ENCODE measurements around the gene PDE6D. TPM values are rescaled to one million over a fixed set of nuclear protein-coding genes. Genes with fewer than 3 reads are reported as not detected.
A peak's percentile ranks its signal among the peaks of the same experiment; 100 is the strongest.

PDE6D gene
- total RNA-seq = 10 to 100 TPM; 29.1 to 30.5 TPM
- polyA plus RNA-seq = 10 to 100 TPM; 52.2 to 74.0 TPM

DNA sequence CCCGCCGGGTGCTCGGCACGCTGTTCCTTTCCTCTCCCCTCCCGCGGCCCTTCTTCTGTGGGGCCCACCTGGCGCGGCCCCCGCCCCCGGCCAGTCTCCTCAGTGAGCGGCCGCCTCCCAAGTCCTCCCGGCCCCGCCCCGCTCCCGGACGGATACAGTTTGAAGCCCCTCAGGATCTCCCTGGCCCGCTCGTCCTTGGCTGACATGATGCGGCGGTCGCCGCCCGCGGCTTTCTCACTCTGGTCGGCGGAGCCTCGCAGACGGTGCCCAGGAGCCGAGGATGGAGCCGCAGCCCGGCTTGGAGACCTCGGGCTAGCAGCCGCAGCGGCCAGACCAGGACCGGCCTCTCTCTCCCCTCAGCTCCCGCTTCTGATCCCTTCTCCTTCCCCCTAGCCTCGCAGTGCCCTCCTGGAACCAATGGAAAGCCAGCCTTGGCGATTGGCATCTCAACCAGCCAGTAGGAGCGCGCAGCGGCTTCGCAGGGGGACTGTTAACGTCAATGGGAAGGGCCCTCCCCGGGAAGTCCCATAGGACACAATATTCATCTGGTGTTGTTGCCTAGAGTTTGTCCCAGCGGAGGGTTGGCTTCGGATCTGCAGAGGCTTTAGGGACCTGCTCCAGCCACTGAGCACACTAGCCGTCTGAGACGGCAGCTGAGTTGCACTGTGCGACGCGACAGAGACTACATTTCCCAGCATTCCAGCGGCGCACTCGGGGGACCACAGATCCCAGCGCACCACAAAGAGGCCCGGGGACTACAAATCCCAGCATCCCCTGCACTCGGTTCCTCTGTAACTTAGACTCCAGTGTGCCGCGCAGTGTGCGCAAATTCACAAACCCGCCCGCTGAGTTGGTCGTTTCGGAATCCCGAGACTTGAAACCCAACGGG, at the start of gene PDE6D:
TSS of gene PDE6D (minus strand) at position 374 of the 889 bp plus-strand sequence. CDS start at position 206, 168 bp downstream.
- DNase-seq = peak; percentile 94 to 98 (median 94)
- intact Hi-C loops (cut with micrococcal nuclease) = loop anchor here (1.0 to 10.0 kb wide), 9 partner anchors 74 to 916 kb away; partner anchors contain the start of genes DIS3L2, EIF4E2, GIGYF2 and NCL
- H3K36me3 ChIP-seq (ENCODE audit: insufficient read depth, low read length) = no peaks in the 10 kb centered on the region
- peaks cover 48% of the 10 kb centered on the region for H3K4me1 ChIP-seq (ENCODE audit: insufficient read depth, low read length)
- H3K27me3 Mint-ChIP-seq = no peaks in the 10 kb centered on the region
- peak within 1 kb of the TSS; percentile 91 to 96 for H3K4me3 ChIP-seq (ENCODE audit: low read length in 2 of 2)
- ChIA-PET POLR2A (ENCODE audit: partially characterized antibody) (interaction anchor here (0.6 to 1.5 kb wide), 7 partner anchors 15 to 119 kb away, joined by 3 to 7 read pairs (median 4); partner anchors contain the start of gene PTMA), CTCF (ENCODE audit: partially characterized antibody) (interaction anchor here (1.3 kb wide), 1 partner anchor 68 kb away, joined by 4 read pairs; no protein-coding TSS in a partner anchor)
- H3K27ac Mint-ChIP-seq = peak within 1 kb of the TSS; percentile 96 to 99 (median 97)
- peaks cover 0 to 2% (median 0%) of the 10 kb centered on the region in 8 donors for H3K9me3 Mint-ChIP-seq
- H3K9me3 ChIP-seq (ENCODE audit: control insufficient read depth in 1 of 2, low read length in 2 of 2) = no peaks in the 10 kb centered on the region
- peaks cover 42 to 79% (median 52%) of the 10 kb centered on the region in 4 donors for H3K4me1 Mint-ChIP-seq
- H3K27ac ChIP-seq (ENCODE audit: low read depth, low read length) = peak within 1 kb of the TSS; percentile 91
- H3K36me3 Mint-ChIP-seq = peaks cover 0 to 17% of the 10 kb centered on the region in 2 donors
- peak within 1 kb of the TSS; percentile 97 to 100 (median 98) for H3K4me3 Mint-ChIP-seq
- no peaks in the 10 kb centered on the region for H3K27me3 ChIP-seq (ENCODE audit: insufficient read depth, low read length)

DNA sequence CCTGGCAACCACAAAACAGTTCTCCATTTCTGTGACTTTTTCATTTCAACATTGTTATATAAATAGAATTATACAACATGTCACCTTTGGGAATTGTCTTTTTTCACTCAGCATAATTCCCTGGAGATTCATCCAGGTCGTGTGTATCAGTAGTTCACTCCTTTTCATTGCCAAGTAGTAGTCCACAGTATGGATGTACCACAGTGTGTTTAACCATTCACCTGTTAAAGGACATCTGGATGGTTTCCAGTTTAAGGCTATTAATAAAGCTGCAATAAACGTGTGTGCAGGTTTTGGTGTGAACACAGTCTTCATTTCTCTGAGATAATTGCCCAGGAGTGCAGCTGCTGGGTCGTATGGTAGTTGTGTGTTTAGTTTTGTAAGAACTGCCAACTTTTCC, 40.8 kb upstream of the PDE6D start:
- Histone ChIP-seq H3K27me3 (ENCODE audit: insufficient read depth, low read length) (no peaks in the 10 kb centered on the region), H3K27ac (ENCODE audit: low read depth, low read length) (no peak overlapping the region), H3K9me3 (ENCODE audit: control insufficient read depth in 1 of 2, low read length in 2 of 2) (no peaks in the 10 kb centered on the region), H3K4me1 (ENCODE audit: insufficient read depth, low read length) (no peaks in the 10 kb centered on the region), H3K4me3 (ENCODE audit: low read length in 2 of 2) (no peak overlapping the region), H3K36me3 (ENCODE audit: insufficient read depth, low read length) (no peaks in the 10 kb centered on the region)
- Mint-ChIP-seq H3K27me3 (peaks cover 3 to 4% of the 10 kb centered on the region in 2 donors), H3K4me3 (no peak overlapping the region), H3K27ac (no peak overlapping the region), H3K4me1 (no peaks in the 10 kb centered on the region), H3K36me3 (no peaks in the 10 kb centered on the region), H3K9me3 (peaks cover 0 to 12% (median 0%) of the 10 kb centered on the region in 8 donors)
- no peak for DNase-seq
- CTCF ChIA-PET (ENCODE audit: partially characterized antibody) = no interaction called here
- intact Hi-C loops (cut with micrococcal nuclease) = no loop called here
- POLR2A ChIA-PET (ENCODE audit: partially characterized antibody) = no interaction called here

DNA sequence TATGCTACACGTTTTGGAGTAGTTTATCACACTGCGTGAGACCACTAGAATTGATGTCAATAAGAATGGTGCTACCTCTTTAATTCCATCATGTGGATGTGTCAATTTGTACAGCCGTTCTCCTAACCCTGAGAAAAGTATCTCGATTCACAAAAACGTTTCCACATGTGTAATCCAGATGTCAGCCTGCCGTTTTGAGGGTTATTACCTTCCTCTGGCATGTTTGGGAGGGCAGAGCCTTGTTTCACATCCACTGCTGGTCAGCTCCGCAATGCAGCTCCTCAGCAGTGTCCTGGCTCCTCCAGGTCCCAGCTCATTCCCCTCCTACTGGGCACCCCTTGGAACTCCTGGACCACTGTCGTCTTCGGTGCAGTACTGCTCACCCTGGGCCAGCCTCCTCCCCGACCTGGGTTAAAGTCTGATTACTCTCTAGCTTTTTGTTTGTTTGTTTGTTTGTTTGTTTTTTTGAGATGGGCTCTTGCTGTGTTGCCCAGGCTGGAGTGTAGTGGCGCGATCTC, 39.8 kb upstream of the PDE6D start:
- ChIA-PET POLR2A (ENCODE audit: partially characterized antibody) (no interaction called here), CTCF (ENCODE audit: partially characterized antibody) (interaction anchor here (0.8 kb wide), 1 partner anchor 20 kb away, joined by 3 read pairs; no protein-coding TSS in a partner anchor)
- no peak overlapping the region for H3K4me3 Mint-ChIP-seq
- no peak for DNase-seq
- H3K27ac Mint-ChIP-seq = no peak overlapping the region
- H3K4me1 Mint-ChIP-seq = no peaks in the 10 kb centered on the region
- Histone ChIP-seq H3K4me1 (ENCODE audit: insufficient read depth, low read length) (no peaks in the 10 kb centered on the region), H3K27ac (ENCODE audit: low read depth, low read length) (no peak overlapping the region), H3K4me3 (ENCODE audit: low read length in 2 of 2) (no peak overlapping the region), H3K36me3 (ENCODE audit: insufficient read depth, low read length) (no peaks in the 10 kb centered on the region), H3K27me3 (ENCODE audit: insufficient read depth, low read length) (no peaks in the 10 kb centered on the region), H3K9me3 (ENCODE audit: control insufficient read depth in 1 of 2, low read length in 2 of 2) (no peaks in the 10 kb centered on the region)
- H3K27me3 Mint-ChIP-seq = peaks cover 3 to 4% of the 10 kb centered on the region in 2 donors
- H3K36me3 Mint-ChIP-seq = peaks cover 0 to 5% of the 10 kb centered on the region in 2 donors
- peaks cover 0 to 12% (median 0%) of the 10 kb centered on the region in 8 donors for H3K9me3 Mint-ChIP-seq
- intact Hi-C loops (cut with micrococcal nuclease) = no loop called here

DNA sequence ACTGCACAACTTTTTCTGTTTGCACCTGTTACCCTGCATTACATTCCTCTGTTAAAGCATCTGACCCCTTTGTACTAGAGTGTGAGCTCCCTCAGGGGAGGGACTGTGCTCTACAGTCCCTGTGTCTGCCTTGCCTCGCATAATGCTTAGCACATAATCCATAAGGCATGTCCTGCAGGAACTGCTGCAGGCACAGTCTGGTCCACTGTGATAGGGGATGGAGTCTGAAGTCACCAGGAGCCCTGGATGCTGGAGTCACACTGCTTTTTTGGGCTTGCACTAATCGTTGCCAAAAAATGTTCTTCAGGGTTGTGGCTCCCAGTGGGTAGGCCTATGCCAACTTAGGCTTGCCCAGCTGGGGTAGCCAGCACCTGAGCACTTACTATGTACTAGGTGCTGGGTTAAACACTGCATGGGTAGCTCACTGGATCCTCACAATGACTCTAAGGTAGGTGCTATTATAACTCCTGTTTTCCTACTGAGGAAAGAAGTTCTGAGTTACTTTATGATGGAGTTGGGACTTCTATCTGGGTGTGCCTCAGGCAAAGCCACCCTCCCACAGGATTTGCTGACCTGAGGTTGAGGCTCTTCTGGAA, 38.5 kb upstream of the PDE6D start:
- no peaks in the 10 kb centered on the region for H3K4me1 ChIP-seq (ENCODE audit: insufficient read depth, low read length)
- ChIA-PET POLR2A (ENCODE audit: partially characterized antibody) (no interaction called here), CTCF (ENCODE audit: partially characterized antibody) (no interaction called here)
- no peaks in the 10 kb centered on the region for H3K9me3 ChIP-seq (ENCODE audit: control insufficient read depth in 1 of 2, low read length in 2 of 2)
- intact Hi-C loops (cut with micrococcal nuclease) = no loop called here
- H3K27me3 ChIP-seq (ENCODE audit: insufficient read depth, low read length) = no peaks in the 10 kb centered on the region
- H3K36me3 ChIP-seq (ENCODE audit: insufficient read depth, low read length) = no peaks in the 10 kb centered on the region
- H3K36me3 Mint-ChIP-seq = peaks cover 4 to 11% of the 10 kb centered on the region in 2 donors
- DNase-seq = no peak
- no peaks in the 10 kb centered on the region for H3K4me1 Mint-ChIP-seq
- peaks cover 3 to 4% of the 10 kb centered on the region in 2 donors for H3K27me3 Mint-ChIP-seq
- H3K4me3 Mint-ChIP-seq = no peak overlapping the region
- H3K9me3 Mint-ChIP-seq = peaks cover 0 to 12% (median 0%) of the 10 kb centered on the region in 8 donors
- H3K27ac Mint-ChIP-seq = peak overlapping the region in 1 of 7 donors; percentile 26
- no peak overlapping the region for H3K27ac ChIP-seq (ENCODE audit: low read depth, low read length)
- no peak overlapping the region for H3K4me3 ChIP-seq (ENCODE audit: low read length in 2 of 2)

DNA sequence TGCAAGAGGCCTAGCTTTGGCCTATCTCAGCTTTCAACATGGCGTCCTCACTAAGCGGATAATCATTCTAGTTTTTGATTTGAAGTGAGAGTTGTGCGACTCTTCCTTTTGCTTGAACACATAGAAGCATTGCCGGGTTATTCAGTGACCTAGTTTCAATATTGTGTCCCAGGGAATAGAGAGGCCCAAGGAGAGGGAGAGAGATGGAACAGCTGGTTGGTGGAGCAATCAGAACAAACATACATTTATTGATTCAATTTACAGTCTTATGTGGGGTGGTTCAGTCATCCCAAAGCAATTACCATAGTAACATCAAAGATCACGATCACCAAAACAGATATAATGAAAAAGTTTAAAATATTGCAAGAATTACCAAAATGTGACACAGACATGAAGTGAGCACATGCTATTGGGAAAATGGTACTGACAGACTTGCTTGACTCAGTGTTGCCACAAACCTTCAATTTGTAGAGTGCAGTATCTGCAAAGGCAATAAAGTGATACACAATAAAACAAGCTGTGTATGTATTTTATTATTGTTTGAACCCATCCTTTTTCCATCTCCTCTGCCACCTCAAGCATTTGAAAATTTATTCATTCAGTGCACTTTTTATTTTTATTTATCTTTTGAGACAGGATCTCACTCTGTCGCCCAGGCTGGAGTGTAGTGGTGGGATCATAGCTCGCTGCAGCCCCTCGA, 35.4 kb upstream of the PDE6D start:
- Mint-ChIP-seq H3K9me3 (peaks cover 0 to 2% (median under 1%) of the 10 kb centered on the region in 8 donors), H3K27ac (no peak overlapping the region), H3K27me3 (peaks cover 0 to 4% of the 10 kb centered on the region in 2 donors), H3K36me3 (peaks cover 20 to 31% of the 10 kb centered on the region in 2 donors), H3K4me3 (no peak overlapping the region), H3K4me1 (no peaks in the 10 kb centered on the region)
- CTCF ChIA-PET (ENCODE audit: partially characterized antibody) = interaction anchor here (2.1 kb wide), 1 partner anchor 16 kb away, joined by 6 read pairs; no protein-coding TSS in a partner anchor
- intact Hi-C loops (cut with micrococcal nuclease) = no loop called here
- Histone ChIP-seq H3K36me3 (ENCODE audit: insufficient read depth, low read length) (no peaks in the 10 kb centered on the region), H3K27ac (ENCODE audit: low read depth, low read length) (no peak overlapping the region), H3K9me3 (ENCODE audit: control insufficient read depth in 1 of 2, low read length in 2 of 2) (no peaks in the 10 kb centered on the region), H3K4me3 (ENCODE audit: low read length in 2 of 2) (no peak overlapping the region), H3K27me3 (ENCODE audit: insufficient read depth, low read length) (no peaks in the 10 kb centered on the region), H3K4me1 (ENCODE audit: insufficient read depth, low read length) (no peaks in the 10 kb centered on the region)
- no peak for DNase-seq
- POLR2A ChIA-PET (ENCODE audit: partially characterized antibody) = no interaction called here

DNA sequence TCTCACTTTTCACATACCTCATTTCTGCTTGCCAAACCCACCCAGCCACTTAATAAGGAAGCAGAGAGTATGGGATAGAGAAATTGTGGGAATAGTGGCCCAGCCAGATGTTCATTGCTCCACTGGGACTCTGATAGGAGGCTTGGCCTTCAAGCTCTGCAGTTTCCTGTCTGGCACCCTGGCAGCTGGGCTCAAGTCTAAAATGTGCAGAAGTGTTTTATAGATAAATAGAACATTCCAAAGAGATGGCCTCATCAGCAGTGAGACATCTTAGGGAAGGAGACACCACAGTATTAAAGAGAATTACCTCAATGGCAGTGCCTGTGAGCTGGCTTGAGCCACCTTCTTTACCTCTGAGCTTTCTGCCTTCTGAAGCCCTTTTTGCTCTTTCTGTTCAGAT, 29.8 kb upstream of the PDE6D start:
- H3K27me3 ChIP-seq (ENCODE audit: insufficient read depth, low read length) = no peaks in the 10 kb centered on the region
- no peaks in the 10 kb centered on the region for H3K9me3 ChIP-seq (ENCODE audit: control insufficient read depth in 1 of 2, low read length in 2 of 2)
- no peaks in the 10 kb centered on the region for H3K4me1 ChIP-seq (ENCODE audit: insufficient read depth, low read length)
- no peak overlapping the region for H3K27ac ChIP-seq (ENCODE audit: low read depth, low read length)
- CTCF ChIA-PET (ENCODE audit: partially characterized antibody) = interaction anchor here (1.0 kb wide), 1 partner anchor 10 kb away, joined by 5 read pairs; no protein-coding TSS in a partner anchor
- H3K4me3 ChIP-seq (ENCODE audit: low read length in 2 of 2) = no peak overlapping the region
- Mint-ChIP-seq H3K36me3 (peaks cover 52 to 68% of the 10 kb centered on the region in 2 donors), H3K27me3 (no peaks in the 10 kb centered on the region), H3K27ac (peak overlapping the region in 1 of 7 donors; percentile 57), H3K9me3 (peaks cover 0 to 2% (median 0%) of the 10 kb centered on the region in 8 donors), H3K4me3 (no peak overlapping the region), H3K4me1 (no peaks in the 10 kb centered on the region)
- POLR2A ChIA-PET (ENCODE audit: partially characterized antibody) = no interaction called here
- DNase-seq = no peak
- H3K36me3 ChIP-seq (ENCODE audit: insufficient read depth, low read length) = peaks cover 24% of the 10 kb centered on the region
- intact Hi-C loops (cut with micrococcal nuclease) = no loop called here
